Measurements from ENCODE around the gene BICD2. TPM values are rescaled to one million over a fixed set of nuclear protein-coding genes. Genes with fewer than 3 reads are reported as not detected.

The BICD2 gene
- total and polyA plus RNA-seq, 7 donors, result 5.4 to 38.5 (median 30.6) TPM

- H3K27me3 ChIP-seq, result peaks cover 0 to 42% (median 0%) of the 10 kb centered on the region in 3 donors
- no peak for TF ChIP-seq POLR2A (IDR thresholded peaks at IDR 0.05)
- no peak for TF ChIP-seq POLR2AphosphoS5 (IDR thresholded peaks at IDR 0.05)
- TF ChIP-seq EP300 (IDR thresholded peaks at IDR 0.05), result no peak
- TF ChIP-seq CTCF (IDR thresholded peaks at IDR 0.05), result no peak
These were observed 30.4 kb upstream of the BICD2 start for GRCh38 chr9:92795000-92795399.

GRCh38 chr9:92794426-92794825 lies 29.8 kb upstream of the BICD2 start:
- Histone ChIP-seq H3K4me1 (peaks cover 0 to 5% (median 0%) of the 10 kb centered on the region in 4 donors), H3K27me3 (peaks cover 0 to 38% (median 0%) of the 10 kb centered on the region in 3 donors), H3K36me3 (no peaks in the 10 kb centered on the region), H3K4me3 (no peak overlapping the region), H3K9me3 (no peaks in the 10 kb centered on the region), H3K27ac (no peak overlapping the region)
- no peak for DNase-seq
- WGBS, 2 donors, result 60 to 72% methylated on average over 7 of the region's 7 CpGs
- intact Hi-C loops (cut with DNase I), result no loop called here
- TF ChIP-seq CTCF (IDR thresholded peaks at IDR 0.05), result no peak
- no peak for TF ChIP-seq EP300 (IDR thresholded peaks at IDR 0.05)
- TF ChIP-seq POLR2AphosphoS5 (IDR thresholded peaks at IDR 0.05), result no peak
- no peak for TF ChIP-seq POLR2A (IDR thresholded peaks at IDR 0.05)

More at GRCh38 chr9:92795000-92795399, 30.4 kb upstream of the BICD2 start:
- Histone ChIP-seq H3K9me3 (no peaks in the 10 kb centered on the region), H3K27ac (no peak overlapping the region), H3K4me3 (no peak overlapping the region), H3K36me3 (no peaks in the 10 kb centered on the region), H3K4me1 (peaks cover 0 to 5% (median 0%) of the 10 kb centered on the region in 4 donors)
- WGBS, 2 donors, result 85 to 90% methylated on average over 4 of the region's 4 CpGs
- no peak for DNase-seq
- intact Hi-C loops (cut with DNase I), result no loop called here

GRCh38 chr9:92790542-92791527 lies 26.2 kb upstream of the BICD2 start:
- intact Hi-C loops (cut with DNase I), result loop anchor here (1.0 to 2.0 kb wide), 2 partner anchors 26 to 75 kb away; partner anchors contain the start of gene BICD2
- H3K9me3 ChIP-seq, result peaks cover 0 to 3% (median 0%) of the 10 kb centered on the region in 4 donors
- H3K4me1 ChIP-seq, result peaks cover 0 to 5% (median 0%) of the 10 kb centered on the region in 4 donors
- no peak overlapping the region for H3K4me3 ChIP-seq
- DNase-seq, result peak; percentile 81
- TF ChIP-seq POLR2AphosphoS5 (IDR thresholded peaks at IDR 0.05) (no peak), CTCF (IDR thresholded peaks at IDR 0.05) (peak; percentile 76 to 88 (median 86))
- H3K27me3 ChIP-seq, result peaks cover 0 to 7% (median 0%) of the 10 kb centered on the region in 3 donors
- no peak overlapping the region for H3K27ac ChIP-seq
- WGBS, 2 donors, result 37 to 50% methylated on average over 13 of the region's 13 CpGs
- H3K36me3 ChIP-seq, result no peaks in the 10 kb centered on the region

- H3K27ac ChIP-seq, result no peak overlapping the region
- H3K9me3 ChIP-seq, result peaks cover 0 to 3% (median 0%) of the 10 kb centered on the region in 4 donors
- no peak overlapping the region for H3K4me3 ChIP-seq
- no peak for TF ChIP-seq EP300 (IDR thresholded peaks at IDR 0.05)
- no peak for TF ChIP-seq POLR2A (IDR thresholded peaks at IDR 0.05)
- intact Hi-C loops (cut with DNase I), result no loop called here
- peaks cover 0 to 5% (median 0%) of the 10 kb centered on the region in 4 donors for H3K4me1 ChIP-seq
- WGBS, 2 donors, result 84 to 85% methylated on average over 1 of the region's 1 CpG
- DNase-seq, result no peak
- H3K27me3 ChIP-seq, result peaks cover 0 to 4% (median 0%) of the 10 kb centered on the region in 3 donors
- H3K36me3 ChIP-seq, result no peaks in the 10 kb centered on the region
These were observed 21.7 kb upstream of the BICD2 start for GRCh38 chr9:92786298-92786697.

GRCh38 chr9:92781899-92782298 lies 17.3 kb upstream of the BICD2 start:
- intact Hi-C loops (cut with DNase I), result no loop called here

More at GRCh38 chr9:92781899-92782298, 17.3 kb upstream of the BICD2 start:
- TF ChIP-seq EP300 (IDR thresholded peaks at IDR 0.05) (no peak), POLR2A (IDR thresholded peaks at IDR 0.05) (no peak), POLR2AphosphoS5 (IDR thresholded peaks at IDR 0.05) (no peak), CTCF (IDR thresholded peaks at IDR 0.05) (no peak)
- H3K4me1 ChIP-seq, result no peaks in the 10 kb centered on the region
- WGBS, 2 donors, result 87 to 94% methylated on average over 2 of the region's 2 CpGs
- no peak overlapping the region for H3K4me3 ChIP-seq
- peaks cover 0 to 3% (median 0%) of the 10 kb centered on the region in 4 donors for H3K9me3 ChIP-seq
- H3K36me3 ChIP-seq, result no peaks in the 10 kb centered on the region
- no peaks in the 10 kb centered on the region for H3K27me3 ChIP-seq
- DNase-seq, result no peak
- H3K27ac ChIP-seq, result no peak overlapping the region
